MV-4-11 (cell line): ENCODE data around the gene PDLIM3.
"Not testable (repeated sequence)": the region's sequence is repeated elsewhere in the genome, so short reads cannot be mapped to it uniquely, and the experiment has no call there.

ENCODE experiments used
- DNase-seq: peaks from one replicate; lab custom pipeline; 2025; lab: John Stamatoyannopoulos, UW

Gene PDLIM3

GRCh38 chr4:185552254-185552653 is 16.9 kb upstream of the PDLIM3 start:
- DNase-seq: no peak

DNA sequence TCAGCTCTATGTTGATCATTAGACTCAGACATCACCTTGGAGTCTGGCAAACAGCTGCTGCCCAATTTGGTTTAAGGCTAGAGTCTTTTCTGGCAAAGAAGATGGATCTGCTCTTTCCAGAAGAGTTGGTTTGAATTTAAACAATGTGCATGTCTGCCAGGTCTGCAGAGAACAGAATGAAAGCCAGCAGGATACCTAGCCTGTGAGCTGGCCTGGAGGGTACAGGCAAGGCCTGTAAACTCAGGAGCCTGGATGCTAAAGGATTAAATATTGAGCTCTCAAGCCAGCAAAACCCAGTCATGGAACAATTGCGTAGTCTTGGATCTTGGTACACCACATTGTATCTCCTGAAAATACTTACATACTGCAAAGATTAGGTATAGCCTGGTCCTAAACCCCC is 15.6 kb upstream of the PDLIM3 start:
- DNase-seq: no peak

DNA sequence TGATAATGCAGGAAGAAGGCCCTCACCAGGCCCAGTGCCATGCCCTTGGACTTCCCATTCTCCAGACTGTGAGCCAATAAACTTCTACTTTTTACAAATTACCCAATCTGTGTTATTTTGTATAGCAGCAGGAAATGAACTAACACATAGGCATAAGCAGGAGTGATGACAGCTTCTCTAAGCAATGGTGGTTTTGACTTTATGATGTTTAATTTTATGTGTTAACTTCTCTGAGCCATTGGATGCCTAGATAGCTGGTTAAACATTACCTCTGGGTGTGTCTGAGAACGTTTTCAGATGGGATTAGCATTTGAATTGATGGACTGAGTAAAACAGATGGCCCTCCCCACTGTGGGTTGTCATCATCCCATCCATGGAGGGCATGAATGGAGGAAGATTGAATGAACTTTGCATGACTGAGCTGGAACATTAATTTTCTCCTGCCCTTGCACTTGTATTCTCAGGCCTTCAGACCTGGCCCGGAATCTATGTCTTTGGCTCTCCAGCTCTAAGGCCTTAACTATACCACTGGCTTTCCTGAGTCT is 13.9 kb upstream of the PDLIM3 start:
- DNase-seq: no peak

- no peak for DNase-seq
Measured at GRCh38 chr4:185548587-185548986, 13.3 kb upstream of the PDLIM3 start.

- DNase-seq: no peak
Measured at GRCh38 chr4:185546335-185546734, 11.0 kb upstream of the PDLIM3 start.

- DNase-seq: no peak
Measured at GRCh38 chr4:185542626-185543315, 7.5 kb upstream of the PDLIM3 start.

GRCh38 chr4:185541251-185541727 is 6.0 kb upstream of the PDLIM3 start:
- no peak for DNase-seq

DNA sequence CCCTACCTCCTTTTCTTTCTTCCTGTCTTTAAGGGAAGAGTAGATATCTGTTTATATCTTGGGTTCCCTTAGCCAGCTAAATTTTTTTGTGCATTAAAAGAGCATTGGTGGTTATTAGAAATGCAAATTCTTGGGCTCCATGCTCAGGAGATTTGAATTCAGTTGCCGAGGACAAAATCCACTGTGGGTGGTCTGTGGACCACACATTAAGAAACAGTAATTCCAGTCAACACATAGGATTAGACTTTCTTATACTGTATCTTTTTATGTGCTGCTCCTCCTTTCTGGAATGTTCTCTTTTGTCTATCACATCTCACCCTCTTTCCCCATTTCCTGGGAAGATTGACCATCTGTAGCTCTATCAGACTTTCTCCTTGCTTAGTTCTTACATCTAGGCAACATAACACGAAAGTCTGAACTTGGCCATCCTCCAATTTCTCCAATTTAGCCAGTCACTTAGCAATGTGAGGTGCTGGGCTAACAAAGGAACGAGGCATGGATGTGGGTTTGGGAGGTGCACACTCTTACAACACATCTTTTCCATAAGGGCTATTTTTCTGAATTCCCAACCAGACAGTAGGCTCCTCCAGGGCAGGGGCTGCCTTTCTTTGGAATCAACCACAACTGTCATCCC is 5.3 kb upstream of the PDLIM3 start:
- no peak for DNase-seq

GRCh38 chr4:185540040-185540439 is 4.7 kb upstream of the PDLIM3 start:
- DNase-seq: no peak

DNA sequence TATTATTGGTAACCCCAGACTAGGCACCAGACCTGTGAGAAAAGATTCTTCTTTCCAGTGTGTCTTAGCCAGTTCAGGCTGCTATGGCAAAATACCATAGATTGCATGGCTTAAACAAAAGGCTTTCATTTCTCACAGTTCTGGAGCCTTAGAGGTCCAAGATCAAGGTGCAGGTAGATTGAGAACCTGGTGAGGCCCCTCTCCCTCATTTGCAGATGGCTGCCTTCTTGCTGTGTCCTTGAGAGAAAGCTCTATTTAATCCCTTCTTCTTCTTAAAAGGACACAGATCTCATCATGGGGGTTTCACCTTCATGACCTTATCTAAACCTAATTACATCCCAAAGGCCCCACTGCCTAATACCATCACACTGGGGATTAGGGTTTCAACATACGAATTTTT is 3.5 kb upstream of the PDLIM3 start:
- no peak for DNase-seq

- no peak for DNase-seq
Measured at GRCh38 chr4:185536411-185536709, 1.1 kb upstream of the PDLIM3 start.

DNA sequence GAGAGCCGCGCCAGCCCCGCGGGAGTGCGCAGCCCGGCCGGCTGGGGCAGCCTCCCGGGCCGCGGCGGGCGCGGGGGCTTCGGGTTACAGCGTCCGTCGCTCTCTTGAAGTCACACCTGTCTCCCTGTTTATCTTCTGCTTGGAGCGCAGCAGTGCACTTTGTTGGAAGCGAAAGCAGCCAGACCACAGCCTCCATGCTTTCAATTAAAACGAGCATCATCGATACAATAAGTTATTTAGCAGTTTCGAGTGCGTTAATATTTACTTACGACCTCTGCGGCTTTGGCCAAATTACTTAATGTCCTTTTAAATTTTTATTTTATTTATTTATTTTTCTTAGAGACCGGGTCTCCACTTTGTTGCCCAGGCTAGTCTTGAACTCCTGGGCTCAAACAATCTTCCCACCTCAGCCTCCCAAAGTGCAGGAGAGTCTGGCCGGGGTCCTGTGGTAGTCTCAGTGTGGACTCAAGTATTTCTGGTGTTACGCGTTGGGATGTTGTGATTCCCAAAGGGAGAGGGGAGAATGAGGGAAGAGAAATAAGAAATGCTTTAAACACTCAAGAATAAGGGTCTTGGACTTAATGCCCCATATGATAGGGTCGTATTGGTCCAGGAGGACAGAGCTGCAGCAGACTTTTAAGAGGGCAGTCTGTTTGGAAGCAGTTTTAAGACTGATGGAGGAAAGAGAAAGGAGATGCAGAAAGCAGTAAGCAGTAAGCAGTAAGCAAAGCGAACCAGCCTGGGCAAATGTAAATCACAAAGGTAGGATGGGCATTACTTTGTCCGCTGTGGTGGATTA is 504 bp upstream of the PDLIM3 start:
- no peak for DNase-seq

DNA sequence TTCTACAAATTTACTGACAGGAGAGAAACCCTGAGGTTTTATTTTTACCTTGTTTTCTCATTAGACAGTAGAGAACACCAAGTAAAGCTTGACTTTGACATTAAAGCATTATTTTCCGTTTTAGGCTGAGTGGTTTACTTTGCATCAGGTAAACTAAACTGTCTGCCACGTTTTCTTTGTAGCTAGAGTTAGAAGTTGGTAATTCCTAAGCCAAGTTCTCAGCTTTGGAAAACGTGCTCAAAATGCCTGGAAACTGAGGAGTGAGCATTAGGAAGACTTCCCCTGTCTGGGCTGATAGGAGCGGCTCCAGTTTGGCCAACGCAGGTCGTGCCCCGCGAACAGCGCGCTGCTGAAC is 819 bp downstream of the PDLIM3 start:
- DNase-seq: no peak

DNA sequence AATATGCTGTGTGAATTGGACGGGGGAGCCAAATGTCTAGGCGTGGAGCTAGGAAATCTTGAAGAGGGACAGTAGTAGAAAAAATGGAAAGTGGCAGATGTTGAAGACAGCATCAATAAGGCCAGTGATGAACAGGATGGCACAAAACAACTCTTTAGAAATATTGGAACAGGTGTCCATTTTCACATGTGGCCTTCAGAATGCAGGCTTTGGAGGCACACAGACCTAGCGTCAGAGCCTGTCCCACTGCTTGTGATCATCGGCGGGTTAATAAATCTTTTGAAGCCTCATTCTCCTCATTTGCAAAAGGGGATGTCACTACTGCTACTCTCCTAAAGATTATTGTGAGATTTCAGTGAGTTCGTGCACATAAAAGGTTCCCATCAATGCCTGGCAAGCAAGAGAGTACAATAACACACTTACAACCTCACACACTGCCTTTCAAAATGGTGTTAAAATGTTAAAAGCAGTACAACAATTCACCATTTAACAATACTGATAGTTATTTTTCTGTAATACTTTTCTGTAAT is 2.4 kb downstream of the PDLIM3 start:
- no peak for DNase-seq

GRCh38 chr4:185532293-185532692 is 3.0 kb downstream of the PDLIM3 start:
- no peak for DNase-seq

GRCh38 chr4:185531654-185532053 is 3.7 kb downstream of the PDLIM3 start:
- DNase-seq: not testable (repeated sequence)

- no peak for DNase-seq
Measured at GRCh38 chr4:185529413-185529812, 5.9 kb downstream of the PDLIM3 start.

- DNase-seq: no peak
Measured at GRCh38 chr4:185524888-185525863, 10.1 kb downstream of the PDLIM3 start.

GRCh38 chr4:185523862-185524261 is 11.4 kb downstream of the PDLIM3 start:
- DNase-seq: no peak

DNA sequence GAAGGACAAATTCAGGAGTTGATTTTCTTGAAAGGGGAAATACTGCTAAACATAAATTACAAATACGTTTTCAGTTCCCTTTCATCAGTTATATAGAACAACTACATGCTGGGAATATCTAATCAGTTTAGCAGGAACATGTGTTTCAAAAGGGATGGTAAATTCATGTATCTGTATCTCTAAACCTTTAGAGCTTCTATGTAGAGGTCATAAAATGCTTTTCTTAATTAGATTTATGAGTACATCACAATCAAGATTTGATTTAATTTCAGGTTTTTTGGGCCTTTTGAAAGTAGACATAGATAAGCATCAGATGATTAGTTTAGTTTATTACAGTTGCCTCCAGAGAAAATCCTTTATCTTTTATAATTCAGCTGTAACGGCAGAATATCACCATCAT is 12.9 kb downstream of the PDLIM3 start:
- no peak for DNase-seq

GRCh38 chr4:185520119-185520518 is 15.2 kb downstream of the PDLIM3 start:
- DNase-seq: no peak

GRCh38 chr4:185518494-185518893 is 16.8 kb downstream of the PDLIM3 start:
- no peak for DNase-seq
